GM19328 (cell line): Measurements from ENCODE around the gene METTL25B.
A peak's percentile ranks its signal among the peaks of the same experiment; 100 is the strongest.

Experiments used
- ATAC-seq: cut with Tn5 transposase; IDR thresholded peaks from one replicate; pipeline ENCODE4 v1.9.1; 2021; ENCODE audit warnings: mild to moderate bottlenecking, moderate library complexity; ENCODE audit not compliant: unreplicated experiment

Gene METTL25B

DNA sequence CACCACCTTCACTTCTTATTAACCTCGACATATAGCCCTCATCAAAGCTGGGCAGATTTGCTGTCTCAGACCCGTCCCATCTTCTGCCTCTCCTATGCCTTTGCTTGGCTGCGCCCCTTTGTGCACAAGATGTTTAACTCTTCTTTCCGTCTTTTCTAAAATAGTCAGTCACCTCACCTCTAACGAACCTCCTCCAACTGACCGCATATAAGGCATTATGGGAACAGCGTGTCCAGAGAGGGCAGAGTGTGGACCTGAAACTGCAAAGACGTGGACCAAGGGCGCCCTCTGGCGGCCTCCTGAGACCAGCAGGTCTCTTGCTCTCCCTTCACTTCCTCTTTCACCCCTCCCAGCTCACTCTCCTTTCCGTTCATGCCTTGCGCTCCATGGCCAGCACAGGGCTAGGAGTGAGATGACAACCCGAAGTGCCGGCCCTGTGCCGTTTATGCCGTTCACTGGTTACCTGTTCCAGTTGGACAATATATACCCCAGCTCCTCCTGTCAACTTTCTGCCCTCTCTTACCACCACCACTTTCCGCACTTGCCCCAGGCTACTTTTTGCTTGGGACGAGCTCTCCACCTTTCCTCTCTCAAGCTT lies 2.5 kb upstream of the METTL25B start:
- peak; percentile 34 for ATAC-seq

GRCh38 chr1:156726549-156727226 lies 1.6 kb upstream of the METTL25B start:
- no peak for ATAC-seq

DNA sequence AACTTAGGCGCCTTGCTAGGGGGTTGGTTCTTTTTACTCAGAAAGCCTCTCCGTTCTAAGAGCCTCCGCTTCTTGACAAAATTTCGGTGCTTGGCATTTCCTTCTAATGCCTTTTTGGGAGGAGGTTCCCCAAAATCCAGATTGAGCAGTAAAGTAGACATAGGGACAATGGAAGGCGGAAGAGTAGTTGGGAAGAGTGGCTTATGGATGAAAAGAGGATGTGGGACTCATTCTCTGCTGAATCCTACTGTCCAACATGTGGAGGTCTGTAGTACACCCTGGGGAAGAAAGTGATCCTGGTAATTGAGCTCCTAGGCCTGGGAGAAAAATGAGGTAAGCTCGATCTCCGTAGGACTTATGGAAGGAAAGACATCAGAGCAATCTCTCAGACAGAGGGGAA lies 777 bp upstream of the METTL25B start:
- no peak for ATAC-seq

DNA sequence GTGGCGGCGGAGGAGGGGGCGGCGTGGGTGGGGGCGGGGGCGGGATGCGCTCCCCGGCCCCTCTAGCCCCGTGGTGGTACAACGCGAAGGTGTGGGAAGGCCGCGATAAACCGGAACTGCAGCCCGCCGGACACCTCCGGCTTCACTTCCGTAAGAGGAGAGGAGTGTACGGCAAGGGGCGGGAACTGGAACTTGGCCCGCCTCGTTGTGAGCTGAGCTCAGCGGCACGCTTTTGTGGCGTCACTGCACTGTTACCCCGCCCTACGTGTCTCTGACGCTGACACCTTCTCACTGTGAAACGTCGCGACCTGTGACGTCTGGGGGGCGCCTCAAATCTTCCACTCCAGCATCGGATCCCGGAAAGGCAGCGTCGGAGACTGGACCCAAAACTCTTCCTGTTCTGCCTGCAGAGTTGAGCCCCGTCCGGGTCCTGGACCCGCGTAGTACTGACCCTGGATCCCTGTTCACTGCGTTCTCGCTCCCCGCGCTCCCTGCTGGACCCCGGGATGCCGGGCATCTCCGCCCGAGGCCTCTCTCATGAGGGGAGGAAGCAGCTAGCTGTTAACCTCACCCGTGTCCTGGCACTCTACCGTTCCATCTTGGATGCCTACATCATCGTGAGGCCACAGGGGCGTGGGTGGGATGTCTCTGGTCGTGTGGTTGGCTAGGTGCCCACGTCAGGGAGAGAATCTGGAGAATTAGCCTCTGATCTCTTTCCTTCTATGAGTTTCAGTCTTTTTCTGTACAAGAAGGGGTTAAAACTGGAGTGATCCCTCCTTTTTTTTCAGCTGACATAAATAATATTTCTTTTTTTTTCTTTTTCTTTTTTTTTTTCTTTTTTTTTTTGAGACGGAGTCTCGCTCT lies 562 bp downstream of the METTL25B start, which contains the start of gene ISG20L2:
Gene ISG20L2 (minus strand): TSS at position 168 of the 864 bp plus-strand sequence. CDS start 1,114 bp downstream, outside the sequence.
- peak; percentile 89 for ATAC-seq

DNA sequence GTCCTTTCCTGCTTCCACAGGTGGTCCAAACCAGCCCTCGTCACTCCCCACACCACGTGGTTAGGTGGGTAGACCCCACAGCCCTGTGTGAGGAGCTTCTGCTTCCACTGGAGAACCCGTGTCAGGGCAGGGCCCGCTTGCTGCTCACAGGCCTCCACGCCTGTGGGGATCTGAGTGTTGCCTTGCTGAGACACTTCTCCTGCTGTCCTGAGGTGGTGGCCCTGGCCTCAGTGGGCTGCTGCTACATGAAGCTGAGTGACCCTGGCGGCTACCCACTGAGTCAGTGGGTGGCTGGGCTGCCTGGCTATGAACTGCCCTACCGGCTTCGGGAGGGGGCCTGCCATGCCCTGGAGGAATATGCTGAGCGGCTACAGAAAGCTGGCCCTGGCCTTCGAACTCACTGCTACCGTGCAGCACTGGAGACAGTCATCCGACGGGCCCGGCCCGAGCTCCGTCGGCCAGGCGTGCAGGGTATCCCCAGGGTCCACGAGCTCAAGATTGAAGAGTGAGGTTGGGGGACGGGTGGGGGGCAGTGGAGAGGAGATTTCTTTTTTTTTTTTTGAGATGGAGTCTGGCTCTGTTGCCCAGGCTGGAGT lies 5.8 kb downstream of the METTL25B start:
- ATAC-seq: no peak

DNA sequence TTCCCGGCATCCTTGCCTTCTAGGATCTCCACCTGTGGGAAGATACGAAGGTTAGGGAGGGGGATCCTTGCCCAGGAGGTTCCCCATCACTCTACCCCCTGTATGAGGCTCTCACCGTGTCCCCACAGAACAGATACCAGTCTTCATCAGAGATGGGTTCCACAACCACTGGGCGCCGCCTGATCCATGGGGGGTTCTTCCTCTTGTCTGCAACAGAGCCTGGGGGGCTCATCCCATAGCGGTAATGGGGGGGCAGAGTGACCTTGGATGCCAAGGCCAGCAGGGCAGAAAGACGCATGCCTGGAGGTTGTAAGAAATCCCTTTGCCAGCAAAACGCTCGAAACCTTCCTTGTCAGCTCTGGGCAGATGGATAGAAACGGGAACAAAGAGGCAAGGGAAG lies 10.1 kb downstream of the METTL25B start:
- ATAC-seq: no peak

DNA sequence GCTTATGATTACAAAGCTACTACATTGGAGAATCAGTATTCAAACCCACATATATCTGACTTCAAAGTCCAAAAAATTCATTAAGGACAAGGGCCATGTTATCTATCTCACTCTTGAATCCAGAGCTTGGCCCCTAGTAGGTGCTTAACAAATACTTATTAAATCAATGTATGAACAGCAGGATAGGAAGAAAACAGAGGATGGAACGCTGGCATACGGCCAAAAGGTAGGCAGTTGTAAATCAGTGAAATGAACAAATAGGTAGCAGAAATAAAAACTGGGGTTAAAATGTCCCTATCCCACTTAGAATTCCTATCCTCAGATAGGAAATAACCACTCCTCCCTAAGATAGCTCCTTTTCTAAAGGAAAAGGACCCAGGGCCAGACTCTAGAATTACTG lies 10.6 kb downstream of the METTL25B start:
- ATAC-seq: no peak

DNA sequence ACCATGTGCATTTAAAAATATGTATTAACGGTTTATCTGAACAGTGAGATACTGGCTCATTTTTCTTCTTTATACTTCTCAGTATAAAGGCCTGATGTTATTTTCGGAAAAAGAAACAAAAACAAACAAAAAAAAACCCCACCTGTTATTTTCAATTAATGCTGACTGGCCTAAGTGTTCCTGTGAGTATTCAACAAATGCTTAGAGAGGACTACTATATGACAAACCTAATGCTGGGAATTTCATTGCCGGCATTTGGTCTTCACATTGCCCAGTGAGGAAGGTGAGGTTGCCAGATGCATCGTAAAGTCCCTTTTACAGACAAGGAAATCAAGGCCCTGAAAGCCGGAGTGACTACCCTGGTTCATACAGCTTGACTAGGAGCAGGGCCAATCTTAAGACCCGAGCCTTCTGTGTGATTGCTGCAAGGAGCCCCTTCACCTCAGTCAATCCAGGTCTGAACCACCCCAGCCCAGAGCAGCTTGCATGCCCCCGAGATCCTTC lies 12.0 kb downstream of the METTL25B start:
- peak; percentile 4 for ATAC-seq

DNA sequence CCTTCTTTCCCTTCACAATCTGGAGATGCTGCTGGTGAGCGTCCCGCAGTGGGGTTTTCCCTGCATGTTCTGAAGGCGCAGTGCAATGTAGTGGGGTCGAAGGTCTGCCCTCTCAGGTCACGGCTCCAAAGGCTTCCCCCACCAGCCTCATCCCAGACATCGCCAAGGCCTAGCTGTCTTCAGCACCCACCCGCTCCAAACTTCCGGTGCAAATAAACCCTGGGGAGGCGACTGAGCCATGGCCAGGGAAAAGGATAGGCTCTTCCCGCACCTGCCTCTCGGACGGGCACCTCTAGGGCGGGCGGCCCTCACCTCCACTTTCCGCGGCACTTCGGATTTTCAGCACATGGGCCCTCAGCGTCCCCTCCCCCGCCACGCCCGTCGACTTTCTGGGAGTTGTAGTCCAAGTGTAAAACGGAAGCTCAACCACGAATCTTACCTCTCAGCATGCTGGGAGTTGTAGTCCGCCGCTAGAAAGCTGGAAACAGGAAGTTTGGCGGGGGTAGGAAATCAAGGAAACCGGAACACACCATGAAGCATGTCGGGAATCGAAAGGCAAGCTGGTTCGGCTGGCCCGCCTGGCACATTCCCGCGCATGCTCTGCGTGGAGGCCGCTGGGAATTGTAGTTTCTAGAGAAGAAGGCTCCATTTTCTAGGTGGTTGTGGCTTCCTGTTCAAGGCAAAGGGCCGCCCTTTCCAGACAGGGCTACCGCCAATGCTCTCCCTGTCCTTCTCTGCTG lies 12.6 kb downstream of the METTL25B start, which contains the start of gene MRPL24:
Gene MRPL24 (minus strand): TSS at position 348 of the 740 bp plus-strand sequence. CDS start 2,384 bp downstream, outside the sequence.
- peak; percentile 81 for ATAC-seq

- no peak for ATAC-seq
Measured at GRCh38 chr1:156741481-156741983, 13.3 kb downstream of the METTL25B start.

DNA sequence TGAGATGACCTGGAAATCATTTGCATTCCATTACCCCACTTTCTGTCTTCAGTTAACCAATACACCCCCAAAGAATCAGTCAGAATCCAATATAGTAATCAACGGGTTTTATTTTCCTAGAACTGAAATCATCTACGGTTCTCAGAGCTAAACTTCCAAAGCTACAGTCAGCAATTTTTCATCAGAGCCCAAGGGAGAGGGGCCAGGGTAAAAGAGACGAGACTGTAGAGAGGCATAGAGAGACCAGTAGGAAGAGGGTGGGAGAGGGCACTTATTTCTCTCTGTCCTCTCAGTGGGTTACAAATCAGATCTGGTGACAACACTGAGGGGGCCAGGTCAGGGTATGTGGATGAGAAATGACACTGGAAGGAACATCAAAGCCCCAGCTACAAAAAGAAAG lies 13.7 kb downstream of the METTL25B start:
- no peak for ATAC-seq

- no peak for ATAC-seq
Measured at GRCh38 chr1:156742801-156743200, 14.5 kb downstream of the METTL25B start.

GRCh38 chr1:156743367-156744302 lies 15.4 kb downstream of the METTL25B start:
- ATAC-seq: no peak

GRCh38 chr1:156744344-156744743 lies 16.1 kb downstream of the METTL25B start:
- no peak for ATAC-seq

GRCh38 chr1:156744786-156745419 lies 16.6 kb downstream of the METTL25B start:
- ATAC-seq: no peak

DNA sequence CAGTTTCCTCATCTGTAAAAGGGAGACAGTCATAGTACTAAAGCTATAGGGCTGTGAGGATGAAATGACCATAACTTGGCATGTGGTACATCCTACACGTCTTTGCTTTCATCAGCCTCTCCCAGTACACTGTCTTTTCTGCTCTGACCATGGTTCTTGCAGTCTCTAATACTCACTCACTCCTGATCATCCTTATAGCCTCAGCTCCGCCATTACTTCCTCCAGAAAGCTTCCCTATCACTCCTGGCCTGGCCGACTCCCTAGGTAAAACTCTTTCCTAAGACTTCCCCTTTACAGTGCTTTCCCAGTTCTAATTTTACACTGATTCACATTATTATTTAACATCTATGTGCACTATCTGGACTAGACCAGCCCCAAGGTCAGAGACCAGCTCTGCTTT lies 17.6 kb downstream of the METTL25B start:
- ATAC-seq: no peak

DNA sequence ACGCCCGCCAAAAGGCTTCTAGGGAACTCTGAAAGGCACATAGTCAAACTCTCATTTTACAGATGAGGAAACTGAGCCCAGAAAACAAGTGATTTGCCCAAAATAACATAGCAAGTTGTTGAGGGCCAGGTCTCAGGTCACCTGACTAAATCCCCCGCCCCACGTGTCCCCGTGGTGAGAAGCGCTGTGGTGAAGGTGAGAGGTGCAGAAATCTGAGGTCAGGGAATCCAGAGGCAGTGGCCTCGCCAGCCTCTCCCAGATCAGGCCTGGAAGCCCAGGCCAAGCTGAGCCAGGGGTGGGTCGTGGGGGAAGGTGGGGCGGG lies 18.1 kb downstream of the METTL25B start:
- ATAC-seq: no peak

GRCh38 chr1:156746728-156747631 lies 18.7 kb downstream of the METTL25B start:
- no peak for ATAC-seq
